ENCODE measurements around the gene FBXO46. TPM values are rescaled to one million over a fixed set of nuclear protein-coding genes. Genes with fewer than 3 reads are reported as not detected.

Gene FBXO46
- total RNA-seq, 1 donor from 2014 or later: 23.8 TPM

GRCh38 chr19:45768655-45768983 lies 37.9 kb upstream of the FBXO46 start:
- Histone ChIP-seq H3K27me3 (no peaks in the 10 kb centered on the region), H3K27ac (peak overlapping the region; percentile 98), H3K36me3 (peaks cover 0 to 7% of the 10 kb centered on the region in 2 donors), H3K9me3 (no peaks in the 10 kb centered on the region), H3K4me3 (peak overlapping the region; percentile 58 to 80), H3K4me1 (peaks cover 56% of the 10 kb centered on the region)
- TF ChIP-seq CTCF (IDR thresholded peaks at IDR 0.05) (no peak), POLR2AphosphoS5 (IDR thresholded peaks at IDR 0.05; ENCODE audit: insufficient read depth in 1 of 2, low read depth in 1 of 2) (no peak), POLR2A (IDR thresholded peaks at IDR 0.05) (no peak)
- DNase-seq (ENCODE audit: extremely low spot score in 2 of 2): no peak
- intact Hi-C loops (cut with DNase I): no loop called here

- peak in 1 of 2 donors; percentile 92 for DNase-seq (ENCODE audit: extremely low spot score in 2 of 2)
- H3K27ac ChIP-seq: peak overlapping the region; percentile 98
- no peaks in the 10 kb centered on the region for H3K9me3 ChIP-seq
- H3K27me3 ChIP-seq: no peaks in the 10 kb centered on the region
- peaks cover 0 to 7% of the 10 kb centered on the region in 2 donors for H3K36me3 ChIP-seq
- peak in 1 of 2 donors; percentile 10 for TF ChIP-seq POLR2A (IDR thresholded peaks at IDR 0.05)
- TF ChIP-seq POLR2AphosphoS5 (IDR thresholded peaks at IDR 0.05; ENCODE audit: insufficient read depth in 1 of 2, low read depth in 1 of 2): peak in 1 of 2 donors; percentile 5
- TF ChIP-seq CTCF (IDR thresholded peaks at IDR 0.05): no peak
- peak overlapping the region; percentile 58 to 80 for H3K4me3 ChIP-seq
- intact Hi-C loops (cut with DNase I): no loop called here
- H3K4me1 ChIP-seq: peaks cover 58% of the 10 kb centered on the region
These were observed 37.4 kb upstream of the FBXO46 start for GRCh38 chr19:45767881-45768654.

GRCh38 chr19:45767410-45767880 lies 36.7 kb upstream of the FBXO46 start:
- Histone ChIP-seq H3K27ac (peak overlapping the region; percentile 98), H3K4me3 (peak overlapping the region; percentile 58 to 80), H3K27me3 (no peaks in the 10 kb centered on the region), H3K4me1 (peaks cover 58% of the 10 kb centered on the region), H3K36me3 (peaks cover 0 to 7% of the 10 kb centered on the region in 2 donors), H3K9me3 (no peaks in the 10 kb centered on the region)
- DNase-seq (ENCODE audit: extremely low spot score in 2 of 2): peak in 1 of 2 donors; percentile 93
- no peak for TF ChIP-seq CTCF (IDR thresholded peaks at IDR 0.05)
- TF ChIP-seq POLR2AphosphoS5 (IDR thresholded peaks at IDR 0.05; ENCODE audit: insufficient read depth in 1 of 2, low read depth in 1 of 2): peak in 1 of 2 donors; percentile 90
- peak in 1 of 2 donors; percentile 56 for TF ChIP-seq POLR2A (IDR thresholded peaks at IDR 0.05)
- intact Hi-C loops (cut with DNase I): no loop called here

GRCh38 chr19:45766869-45767346 lies 36.2 kb upstream of the FBXO46 start:
- Histone ChIP-seq H3K4me1 (peaks cover 58% of the 10 kb centered on the region), H3K4me3 (peak overlapping the region; percentile 58 to 80), H3K27me3 (no peaks in the 10 kb centered on the region), H3K36me3 (peaks cover 0 to 7% of the 10 kb centered on the region in 2 donors), H3K27ac (peak overlapping the region; percentile 98), H3K9me3 (no peaks in the 10 kb centered on the region)
- TF ChIP-seq POLR2A (IDR thresholded peaks at IDR 0.05) (no peak), CTCF (IDR thresholded peaks at IDR 0.05) (no peak)
- intact Hi-C loops (cut with DNase I): no loop called here
- DNase-seq (ENCODE audit: extremely low spot score in 2 of 2): peak in 1 of 2 donors; percentile 92
